Measurements from ENCODE around the gene PTGIS.

The PTGIS gene

GRCh38 chr20:49561256-49561655, 6.7 kb downstream of the PTGIS start:
- H3K27me3 ChIP-seq (ENCODE audit: insufficient read depth, poor library complexity, severe bottlenecking) = peaks cover 20% of the 10 kb centered on the region
- no peak overlapping the region for H3K27ac ChIP-seq (replicated peaks)
- H3K4me3 ChIP-seq (replicated peaks; ENCODE audit: insufficient read depth, low read length) = no peak overlapping the region
- no peak for DNase-seq (ENCODE audit: low read depth in 1 of 2, low spot score in 1 of 2)
- TF ChIP-seq CTCF (IDR thresholded peaks at IDR 0.05; ENCODE audit: insufficient read depth, low read length) (no peak), REST (IDR thresholded peaks at IDR 0.05; ENCODE audit: insufficient replicate concordance, low read depth) (no peak), POLR2AphosphoS5 (IDR thresholded peaks at IDR 0.05; ENCODE audit: low read depth) (no peak), SPI1 (IDR thresholded peaks at IDR 0.05; ENCODE audit: borderline replicate concordance, low read depth) (no peak), GABPA (IDR thresholded peaks at IDR 0.05; ENCODE audit: low read depth) (no peak)

GRCh38 chr20:49560646-49561045, 7.3 kb downstream of the PTGIS start:
- no peak for TF ChIP-seq SPI1 (IDR thresholded peaks at IDR 0.05; ENCODE audit: borderline replicate concordance, low read depth)
- no peak for TF ChIP-seq REST (IDR thresholded peaks at IDR 0.05; ENCODE audit: insufficient replicate concordance, low read depth)
- Histone ChIP-seq H3K4me3 (replicated peaks; ENCODE audit: insufficient read depth, low read length) (no peak overlapping the region), H3K27me3 (ENCODE audit: insufficient read depth, poor library complexity, severe bottlenecking) (peaks cover 17% of the 10 kb centered on the region), H3K27ac (replicated peaks) (no peak overlapping the region)
- no peak for DNase-seq (ENCODE audit: low read depth in 1 of 2, low spot score in 1 of 2)

GRCh38 chr20:49560186-49560585, 7.8 kb downstream of the PTGIS start:
- peaks cover 14% of the 10 kb centered on the region for H3K27me3 ChIP-seq (ENCODE audit: insufficient read depth, poor library complexity, severe bottlenecking)

More at GRCh38 chr20:49560186-49560585, 7.8 kb downstream of the PTGIS start:
- Histone ChIP-seq H3K27ac (replicated peaks) (no peak overlapping the region), H3K4me3 (replicated peaks; ENCODE audit: insufficient read depth, low read length) (no peak overlapping the region)
- TF ChIP-seq REST (IDR thresholded peaks at IDR 0.05; ENCODE audit: insufficient replicate concordance, low read depth) = no peak
- TF ChIP-seq POLR2AphosphoS5 (IDR thresholded peaks at IDR 0.05; ENCODE audit: low read depth) = no peak
- TF ChIP-seq SPI1 (IDR thresholded peaks at IDR 0.05; ENCODE audit: borderline replicate concordance, low read depth) = no peak
- TF ChIP-seq CTCF (IDR thresholded peaks at IDR 0.05; ENCODE audit: insufficient read depth, low read length) = no peak
- no peak for TF ChIP-seq GABPA (IDR thresholded peaks at IDR 0.05; ENCODE audit: low read depth)
- DNase-seq (ENCODE audit: low read depth in 1 of 2, low spot score in 1 of 2) = no peak
